ENCODE data around the gene GNG13.
"Not testable (repeated sequence)": the region's sequence is repeated elsewhere in the genome, so short reads cannot be mapped to it uniquely, and the experiment has no call there.

Gene GNG13

GRCh38 chr16:776824-777223 lies 23.7 kb downstream of the GNG13 start:
- no peak for DNase-seq
- no peak for ATAC-seq

GRCh38 chr16:776298-776697 lies 24.2 kb downstream of the GNG13 start:
- not testable (repeated sequence) for ATAC-seq, DNase-seq

DNA sequence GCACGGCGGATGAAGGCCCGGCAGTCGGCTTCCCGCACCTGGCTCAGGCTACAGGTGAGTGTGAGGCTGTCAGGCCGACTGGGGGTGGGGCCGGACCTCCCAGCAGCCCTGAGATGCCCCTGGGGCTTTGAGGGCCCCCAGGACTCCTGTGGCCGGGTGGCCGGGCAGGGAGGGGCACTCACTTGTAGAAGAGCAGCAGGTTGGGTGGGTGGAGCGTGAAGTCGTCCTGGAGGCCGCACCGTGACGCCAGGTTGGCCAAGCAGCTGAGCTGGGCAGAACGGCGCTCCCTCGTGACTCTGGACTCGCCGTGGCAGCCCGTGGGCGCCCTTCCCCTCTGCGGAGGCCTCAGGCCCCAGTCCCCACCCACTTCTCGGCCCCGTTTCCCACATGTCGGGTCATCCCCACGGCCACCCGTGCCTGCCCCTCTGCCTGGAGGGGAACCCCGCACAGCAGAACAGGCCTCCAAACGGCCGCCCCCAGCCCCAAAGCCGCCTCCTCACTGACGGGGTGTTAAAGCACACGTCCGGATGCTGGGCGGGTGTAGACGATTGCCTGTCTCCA lies 25.2 kb downstream of the GNG13 start:
- ATAC-seq, result no peak
- no peak for DNase-seq

GRCh38 chr16:774086-775001 lies 26.2 kb downstream of the GNG13 start:
- ATAC-seq (no peak), DNase-seq (no peak)

GRCh38 chr16:772959-773358 lies 27.6 kb downstream of the GNG13 start:
- DNase-seq, result no peak
- no peak for ATAC-seq

GRCh38 chr16:770411-770810 lies 30.1 kb downstream of the GNG13 start:
- no peak for ATAC-seq
- DNase-seq, result no peak

- DNase-seq, result no peak
- ATAC-seq, result no peak
Observed at GRCh38 chr16:769934-770333, 30.6 kb downstream of the GNG13 start.

DNA sequence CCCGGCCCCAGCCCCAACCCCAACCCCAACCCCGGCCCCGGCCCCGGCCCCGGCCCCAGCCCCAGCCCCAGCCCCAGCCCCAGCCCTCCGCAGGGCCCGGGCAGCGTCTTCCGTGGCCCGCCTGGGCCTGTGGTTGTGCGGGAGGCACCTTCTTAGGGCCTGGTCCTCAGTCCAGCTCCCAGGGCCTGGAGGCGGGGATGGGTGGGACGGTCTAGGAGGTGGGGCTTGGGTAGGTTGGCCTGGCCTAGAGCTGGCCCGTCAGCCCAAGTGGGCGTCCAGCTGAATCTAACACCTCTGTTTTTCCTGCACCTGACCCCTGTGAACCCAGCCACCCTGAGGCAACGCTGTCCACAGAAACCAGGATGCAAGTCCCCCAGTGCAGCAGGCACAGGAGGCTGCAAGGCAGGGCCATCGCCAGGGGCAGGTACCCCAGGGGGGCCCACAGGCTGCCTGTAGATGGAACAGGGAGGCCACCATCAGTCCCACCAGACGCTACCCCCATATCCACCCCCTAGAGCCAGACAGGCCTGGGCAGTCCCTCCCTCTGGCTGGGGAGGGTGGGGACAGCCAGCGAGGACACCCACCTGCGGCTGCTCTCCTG lies 31.2 kb downstream of the GNG13 start:
- DNase-seq (no peak), ATAC-seq (no peak)

DNA sequence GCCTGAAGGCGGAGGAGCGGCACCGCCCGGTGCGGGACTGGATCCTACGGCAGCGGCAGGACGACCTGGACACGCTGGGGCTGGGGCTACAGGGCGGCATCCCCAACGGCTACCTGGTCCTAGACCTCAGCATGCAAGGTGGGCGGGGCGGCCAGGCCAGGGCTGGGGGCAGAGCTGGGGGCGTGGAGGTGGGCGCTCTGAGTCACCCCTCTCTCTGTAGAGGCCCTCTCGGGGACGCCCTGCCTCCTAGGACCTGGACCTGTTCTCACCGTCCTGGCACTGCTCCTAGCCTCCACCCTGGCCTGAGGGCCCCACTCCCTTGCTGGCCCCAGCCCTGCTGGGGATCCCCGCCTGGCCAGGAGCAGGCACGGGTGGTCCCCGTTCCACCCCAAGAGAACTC lies 32.1 kb downstream of the GNG13 start:
- ATAC-seq, result no peak
- DNase-seq, result no peak

DNA sequence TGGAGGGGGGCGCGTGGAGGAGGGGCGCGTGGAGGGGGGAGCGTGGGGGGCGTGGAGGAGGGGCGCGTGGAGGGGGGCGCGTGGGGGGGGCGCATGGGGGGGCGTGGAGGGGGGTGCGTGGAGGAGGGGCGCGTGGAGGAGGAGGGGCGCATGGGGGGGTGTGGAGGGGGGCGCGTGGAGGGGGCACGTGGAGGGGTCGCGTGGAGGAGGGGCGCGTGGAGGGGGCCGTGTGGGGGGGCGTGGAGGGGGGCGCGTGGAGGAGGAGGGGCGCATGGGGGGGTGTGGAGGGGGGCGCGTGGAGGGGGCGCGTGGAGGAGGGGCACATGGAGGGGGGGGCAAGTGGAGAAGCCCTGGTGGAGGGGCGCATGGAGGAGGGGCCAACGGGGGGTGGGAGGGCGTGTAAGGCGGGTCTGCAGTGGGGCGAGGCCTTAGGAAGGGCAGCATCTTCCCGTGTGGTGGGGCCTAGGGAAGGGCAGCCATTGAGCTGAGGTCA lies 32.7 kb downstream of the GNG13 start:
- DNase-seq, result no peak
- no peak for ATAC-seq

- ATAC-seq (no peak), DNase-seq (no peak)
Observed at GRCh38 chr16:766820-767640, 33.5 kb downstream of the GNG13 start.

DNA sequence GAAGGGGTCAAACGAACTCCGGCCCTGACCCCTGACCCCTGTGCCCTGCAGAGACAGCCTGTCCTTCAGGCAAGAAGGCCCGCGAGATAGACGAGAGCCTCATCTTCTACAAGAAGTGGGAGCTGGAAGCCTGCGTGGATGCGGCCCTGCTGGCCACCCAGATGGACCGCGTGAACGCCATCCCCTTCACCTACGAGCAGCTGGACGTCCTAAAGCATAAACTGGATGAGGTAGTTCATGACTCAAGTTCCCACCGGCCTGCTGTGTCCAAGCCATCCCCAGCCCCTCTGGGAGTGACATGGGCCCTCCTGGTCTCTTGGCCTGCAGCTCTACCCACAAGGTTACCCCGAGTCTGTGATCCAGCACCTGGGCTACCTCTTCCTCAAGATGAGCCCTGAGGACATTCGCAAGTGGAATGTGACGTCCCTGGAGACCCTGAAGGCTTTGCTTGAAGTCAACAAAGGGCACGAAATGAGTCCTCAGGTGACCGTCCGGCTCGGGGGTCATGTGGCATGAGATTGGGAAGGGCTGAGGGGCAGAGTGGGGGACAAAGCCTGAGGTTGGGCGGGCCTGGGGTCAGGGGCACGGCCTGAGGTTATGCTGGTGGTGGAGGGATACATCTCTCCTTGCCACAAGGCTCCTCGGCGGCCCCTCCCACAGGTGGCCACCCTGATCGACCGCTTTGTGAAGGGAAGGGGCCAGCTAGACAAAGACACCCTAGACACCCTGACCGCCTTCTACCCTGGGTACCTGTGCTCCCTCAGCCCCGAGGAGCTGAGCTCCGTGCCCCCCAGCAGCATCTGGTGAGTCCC lies 34.3 kb downstream of the GNG13 start:
- ATAC-seq (no peak), DNase-seq (no peak)

DNA sequence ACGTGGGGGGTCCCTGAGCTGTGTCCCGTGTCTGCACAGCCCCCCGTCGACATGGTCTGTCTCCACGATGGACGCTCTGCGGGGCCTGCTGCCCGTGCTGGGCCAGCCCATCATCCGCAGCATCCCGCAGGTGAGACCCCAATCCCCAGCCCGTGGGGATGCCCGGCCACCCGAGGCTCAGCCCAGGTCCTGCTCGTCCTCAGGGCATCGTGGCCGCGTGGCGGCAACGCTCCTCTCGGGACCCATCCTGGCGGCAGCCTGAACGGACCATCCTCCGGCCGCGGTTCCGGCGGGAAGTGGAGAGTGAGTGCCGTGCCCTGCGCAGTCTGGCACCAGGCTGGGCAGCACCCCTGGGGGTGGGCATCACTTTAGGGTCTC lies 35.1 kb downstream of the GNG13 start:
- DNase-seq (no peak), ATAC-seq (no peak)

DNA sequence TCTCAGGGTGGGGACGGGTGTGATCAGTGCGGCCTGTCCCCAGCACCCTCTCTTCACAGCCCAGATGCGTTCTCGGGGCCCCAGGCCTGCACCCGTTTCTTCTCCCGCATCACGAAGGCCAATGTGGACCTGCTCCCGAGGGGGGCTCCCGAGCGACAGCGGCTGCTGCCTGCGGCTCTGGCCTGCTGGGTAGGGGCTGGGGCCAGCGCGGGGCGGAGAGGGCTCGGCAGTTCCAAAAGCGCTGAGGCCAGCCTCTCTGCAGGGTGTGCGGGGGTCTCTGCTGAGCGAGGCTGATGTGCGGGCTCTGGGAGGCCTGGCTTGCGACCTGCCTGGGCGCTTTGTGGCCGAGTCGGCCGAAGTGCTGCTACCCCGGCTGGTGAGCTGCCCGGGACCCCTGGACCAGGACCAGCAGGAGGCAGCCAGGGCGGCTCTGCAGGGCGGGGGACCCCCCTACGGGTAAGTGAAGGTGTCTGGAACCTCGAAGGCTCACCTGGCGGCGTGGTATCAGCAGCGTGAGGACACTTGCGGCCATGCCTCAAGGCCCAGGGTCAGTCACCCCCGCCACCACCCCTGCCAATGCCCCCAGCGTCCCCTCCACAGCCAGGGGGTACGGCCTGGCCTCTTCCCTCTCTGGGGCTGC lies 35.6 kb downstream of the GNG13 start:
- no peak for ATAC-seq
- no peak for DNase-seq

DNA sequence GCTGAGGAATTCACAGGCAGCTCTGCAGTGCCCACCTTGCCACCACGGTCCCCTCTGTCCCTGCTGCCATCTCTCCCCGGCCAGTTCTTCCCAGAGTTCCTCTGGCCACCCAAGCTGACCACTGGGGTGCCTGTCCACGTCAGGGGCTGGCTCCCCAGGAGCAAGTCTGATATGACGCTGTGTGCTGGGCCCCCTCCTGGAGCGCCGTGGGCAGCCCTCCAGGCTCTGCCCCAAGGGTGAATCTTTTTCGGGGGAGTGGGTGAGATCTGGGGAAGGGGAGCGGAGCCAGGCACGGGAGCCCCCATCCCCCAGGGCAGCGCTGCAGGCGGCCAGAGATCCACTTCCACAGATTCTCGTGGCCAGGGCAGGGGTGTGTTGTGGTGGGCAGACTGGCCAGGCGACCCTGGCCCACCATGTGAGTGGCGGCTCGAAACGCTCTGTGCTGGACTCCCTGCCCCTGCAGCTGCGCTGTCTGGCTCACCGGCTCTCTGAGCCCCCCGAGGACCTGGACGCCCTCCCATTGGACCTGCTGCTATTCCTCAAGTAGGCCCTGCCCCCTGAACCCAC lies 36.3 kb downstream of the GNG13 start:
- no peak for ATAC-seq
- DNase-seq, result no peak

DNA sequence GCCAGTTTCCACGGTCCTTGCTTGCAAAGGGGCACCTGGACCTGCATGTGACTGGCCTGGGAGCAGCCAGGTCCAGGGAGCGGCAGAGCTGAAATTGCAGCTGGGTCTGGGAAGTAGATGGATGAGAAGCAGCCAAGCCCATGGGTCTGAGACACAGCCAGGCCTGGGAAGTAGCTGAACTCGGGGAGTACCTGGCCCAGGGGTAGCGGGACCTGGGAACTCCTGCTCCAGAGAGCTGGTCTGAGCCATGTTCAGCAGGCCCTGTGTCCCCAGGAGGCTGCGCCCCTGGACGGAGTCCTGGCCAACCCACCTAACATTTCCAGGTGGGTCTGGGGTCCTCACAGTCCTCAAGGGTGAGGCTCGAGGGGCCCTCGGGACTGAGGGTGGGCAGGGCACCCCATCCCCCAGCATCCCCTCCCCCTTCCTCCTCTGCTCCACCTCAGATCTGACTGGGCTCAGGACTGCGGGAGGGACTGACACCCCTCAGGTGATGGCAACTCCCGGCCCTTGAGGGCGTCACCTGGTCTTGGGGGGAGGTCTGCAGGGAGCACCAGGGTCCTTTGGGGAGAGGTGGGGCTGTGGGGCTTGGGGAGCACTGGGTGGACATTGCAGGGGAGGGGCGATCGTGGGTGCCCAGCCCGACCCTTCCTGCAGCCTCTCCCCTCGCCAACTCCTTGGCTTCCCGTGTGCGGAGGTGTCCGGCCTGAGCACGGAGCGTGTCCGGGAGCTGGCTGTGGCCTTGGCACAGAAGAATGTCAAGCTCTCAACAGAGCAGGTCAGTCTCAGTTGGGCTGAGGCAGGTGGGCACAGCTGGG lies 37.0 kb downstream of the GNG13 start:
- ATAC-seq (no peak), DNase-seq (no peak)

DNA sequence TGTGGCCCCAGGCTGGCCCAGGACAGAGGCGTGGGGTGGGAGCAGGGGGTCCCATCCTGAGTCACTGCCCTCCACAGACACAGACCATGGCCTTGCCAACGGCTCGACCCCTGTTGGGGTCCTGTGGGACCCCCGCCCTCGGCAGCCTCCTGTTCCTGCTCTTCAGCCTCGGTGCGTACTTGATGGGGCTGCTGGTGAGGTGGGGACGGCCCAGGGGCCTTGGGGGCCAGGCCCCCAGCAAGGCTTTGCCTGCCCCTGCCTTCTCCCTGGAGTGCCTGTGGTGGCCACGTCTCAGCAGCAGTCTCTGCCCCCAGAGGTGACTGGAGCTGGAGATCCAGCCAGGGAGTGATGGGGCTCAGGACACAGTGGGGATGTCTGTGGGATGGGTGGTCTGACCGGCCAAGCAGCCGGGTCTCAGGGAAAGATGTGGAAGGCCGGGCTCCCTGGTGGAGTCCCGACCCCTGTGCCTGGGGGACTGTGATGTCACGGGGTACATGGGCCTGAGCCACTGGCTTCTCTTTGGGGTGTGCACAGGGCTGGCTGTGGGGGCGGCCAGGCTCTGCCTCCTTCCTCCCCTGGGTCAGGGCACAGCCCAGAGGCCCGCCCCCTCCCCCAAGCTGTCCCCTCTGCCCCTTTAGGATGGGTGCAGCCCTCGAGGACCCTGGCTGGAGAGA lies 37.8 kb downstream of the GNG13 start:
- ATAC-seq, result no peak
- DNase-seq, result no peak

- ATAC-seq (no peak), DNase-seq (no peak)
Observed at GRCh38 chr16:761625-762513, 38.7 kb downstream of the GNG13 start.

All from stimulated activated naive CD8-positive, alpha-beta T cell treated with anti-CD3 and anti-CD28 coated beads, Interleukin-15, Interleukin-2, amounts not matched to agents 100 U/mL and 50 U/mL, for 24 hours (primary cell).